Measurements from ENCODE around the gene PRKD2.
"Not testable (repeated sequence)": the region's sequence is repeated elsewhere in the genome, so short reads cannot be mapped to it uniquely, and the experiment has no call there.

The PRKD2 gene

GRCh38 chr19:46717034-46717715 is at the start of gene PRKD2:
PRKD2 (minus strand) TSS chr19:46717114; CDS start chr19:46716370, 744 bp downstream.
- peak; percentile 86 to 93 for DNase-seq (ENCODE audit: low read depth in 2 of 2)

GRCh38 chr19:46764817-46765291 is 47.9 kb upstream of the PRKD2 start:
- no peak for DNase-seq (ENCODE audit: low read depth in 2 of 2)

- no peak for DNase-seq (ENCODE audit: low read depth in 2 of 2)
Measured at GRCh38 chr19:46762245-46762890, 45.5 kb upstream of the PRKD2 start.

GRCh38 chr19:46761418-46761831 is 44.5 kb upstream of the PRKD2 start:
- DNase-seq (ENCODE audit: low read depth in 2 of 2), result no peak

GRCh38 chr19:46760897-46761296 is 44.0 kb upstream of the PRKD2 start:
- DNase-seq (ENCODE audit: low read depth in 2 of 2), result not testable (repeated sequence)

GRCh38 chr19:46760363-46760762 is 43.4 kb upstream of the PRKD2 start:
- no peak for DNase-seq (ENCODE audit: low read depth in 2 of 2)

GRCh38 chr19:46759817-46760333 is 43.0 kb upstream of the PRKD2 start:
- DNase-seq (ENCODE audit: low read depth in 2 of 2), result no peak

- no peak for DNase-seq (ENCODE audit: low read depth in 2 of 2)
Measured at GRCh38 chr19:46759206-46759605, 42.3 kb upstream of the PRKD2 start.

GRCh38 chr19:46756544-46756888 is 39.6 kb upstream of the PRKD2 start:
- no peak for DNase-seq (ENCODE audit: low read depth in 2 of 2)

- DNase-seq (ENCODE audit: low read depth in 2 of 2), result no peak
Measured at GRCh38 chr19:46755853-46756543, 39.1 kb upstream of the PRKD2 start.

GRCh38 chr19:46755077-46755852 is 38.4 kb upstream of the PRKD2 start:
- no peak for DNase-seq (ENCODE audit: low read depth in 2 of 2)

GRCh38 chr19:46753420-46754155 is 36.7 kb upstream of the PRKD2 start:
- DNase-seq (ENCODE audit: low read depth in 2 of 2), result peak; percentile 51 to 56

GRCh38 chr19:46748325-46749109 is 31.6 kb upstream of the PRKD2 start:
- DNase-seq (ENCODE audit: low read depth in 2 of 2), result peak; percentile 75 to 85

- DNase-seq (ENCODE audit: low read depth in 2 of 2), result peak; percentile 35 to 45
Measured at GRCh38 chr19:46746281-46747057, 29.6 kb upstream of the PRKD2 start, which contains the start of gene STRN4. STRN4 (minus strand) TSS chr19:46746450; CDS start chr19:46746430, 20 bp downstream.

- DNase-seq (ENCODE audit: low read depth in 2 of 2), result peak; percentile 31 to 32
Measured at GRCh38 chr19:46745521-46746280, 28.8 kb upstream of the PRKD2 start, which contains the start of gene FKRP. FKRP (plus strand) TSS chr19:46746057; CDS start chr19:46755451, 9,394 bp downstream.

GRCh38 chr19:46745030-46745429 is 28.1 kb upstream of the PRKD2 start:
- DNase-seq (ENCODE audit: low read depth in 2 of 2), result no peak

- DNase-seq (ENCODE audit: low read depth in 2 of 2), result no peak
Measured at GRCh38 chr19:46744005-46744691, 27.2 kb upstream of the PRKD2 start.

Data from stimulated activated CD4-positive, alpha-beta T cell treated with anti-CD3 and anti-CD28 coated beads, Interleukin-4, amount 100 ng/mL, for 48 hours (primary cell).